CD4-positive, alpha-beta T cell (primary cell): ENCODE results near the gene RAPGEF6. TPM values are rescaled to one million over a fixed set of nuclear protein-coding genes. Genes with fewer than 3 reads are reported as not detected.

ENCODE experiments used
- ATAC-seq: fragments of 200-7000 bp; cut with Tn5 transposase; one replicate; pipeline ENCODE4 v1.10.0; 2022; ENCODE audit warnings: mild to moderate bottlenecking; ENCODE audit not compliant: poor library complexity
- CTCF ChIA-PET: fragments of 350-600 bp; sonication (Branson Sonifier 250); formaldehyde crosslinking; loops from one replicate; lab custom pipeline; 2021; ENCODE audit warnings: antibody characterized with exemption, inconsistent platforms; lab: Charles Lee
- POLR2A ChIA-PET: fragments of 350-600 bp; sonication (Branson Sonifier 250); formaldehyde crosslinking; loops from one replicate; lab custom pipeline; 2021; ENCODE audit warnings: antibody characterized with exemption, inconsistent platforms; lab: Charles Lee
- DNase-seq, 14 experiments: peaks; one replicate each; pipeline ENCODE4 v3.0.0-alpha.2; 2013 to 2020; ENCODE audit warnings: mixed read lengths in 2 of 14
- H3K27ac ChIP-seq, 2 donors: one replicate each; pipeline versions ENCODE4 v1.5.1 to v1.7.0; 2013; ENCODE audit warnings: low read length in 2 of 2, low read depth in 1 of 2, mild to moderate bottlenecking in 1 of 2
- H3K27me3 ChIP-seq, 2 experiments: 1 replicate in 1 of 2; 2 replicates in 1 of 2; pipeline versions ENCODE4 v1.6.1 to v1.7.0; 2013; ENCODE audit warnings: low read length in 2 of 2, control low read depth in 1 of 2, mild to moderate bottlenecking in 1 of 2, moderate library complexity in 1 of 2; ENCODE audit not compliant: insufficient read depth in 2 of 2, control insufficient read depth in 1 of 2
- H3K36me3 ChIP-seq: one replicate; pipeline ENCODE4 v1.6.1; 2013; ENCODE audit warnings: low read length, control low read depth; ENCODE audit not compliant: insufficient read depth
- H3K4me1 ChIP-seq: one replicate; pipeline ENCODE4 v1.6.1; 2013; ENCODE audit warnings: low read length, control low read depth; ENCODE audit not compliant: insufficient read depth
- H3K4me3 ChIP-seq: one replicate; pipeline ENCODE4 v1.5.1; 2013; ENCODE audit warnings: mild to moderate bottlenecking, low read length, moderate library complexity
- H3K9me3 ChIP-seq, 2 experiments: 1 replicate in 1 of 2; 2 replicates in 1 of 2; pipeline versions ENCODE4 v1.6.1 to v1.7.0; 2013; ENCODE audit warnings: low read length in 2 of 2, mild to moderate bottlenecking in 2 of 2, control low read depth in 1 of 2, moderate library complexity in 1 of 2; ENCODE audit not compliant: control insufficient read depth in 1 of 2, insufficient read depth in 1 of 2
- H3K27ac Mint-ChIP-seq: one replicate; pipeline ENCODE4 v1.8.0; 2020; ENCODE audit warnings: mixed read lengths
- H3K27me3 Mint-ChIP-seq: one replicate; pipeline ENCODE4 v1.8.0; 2021; ENCODE audit warnings: mixed read lengths
- H3K36me3 Mint-ChIP-seq: one replicate; pipeline ENCODE4 v1.8.0; 2021; ENCODE audit warnings: low read depth, mixed read lengths
- H3K4me1 Mint-ChIP-seq: one replicate; pipeline ENCODE4 v1.8.0; 2021; ENCODE audit warnings: low read depth, mixed read lengths
- H3K4me3 Mint-ChIP-seq: one replicate; pipeline ENCODE4 v1.8.0; 2020; ENCODE audit warnings: mild to moderate bottlenecking, mixed read lengths
- H3K9me3 Mint-ChIP-seq: one replicate; pipeline ENCODE4 v1.8.0; 2020; ENCODE audit warnings: mixed read lengths
- intact Hi-C, 2 experiments: fragments of 100-400 bp; cut with DNase I in 1 of 2; cut with micrococcal nuclease in 1 of 2; formaldehyde crosslinking; loops; one replicate each; pipeline versions ENCODE4 v1.15.1 to v1.9.0; 2023 to 2025; cut with DNase I, micrococcal nuclease
- total RNA-seq, 174 experiments: library from RNA in 2 of 174; stranded (reverse) in 2 of 174; gene quantifications; one replicate each; pipeline ENCODE4 v1.2.3 and lab custom pipeline; 2021 to 2026
- TF ChIP-seq, protein P1 (sequence below): fragments of 200-600 bp; IDR thresholded peaks from one replicate; pipeline ENCODE4 v1.8.0; 2022; ENCODE audit warnings: antibody characterized with exemption, mild to moderate bottlenecking

Gene RAPGEF6
- total RNA-seq, 2 experiments from 2014 or later, result 83.3 to 91.4 TPM

DNA sequence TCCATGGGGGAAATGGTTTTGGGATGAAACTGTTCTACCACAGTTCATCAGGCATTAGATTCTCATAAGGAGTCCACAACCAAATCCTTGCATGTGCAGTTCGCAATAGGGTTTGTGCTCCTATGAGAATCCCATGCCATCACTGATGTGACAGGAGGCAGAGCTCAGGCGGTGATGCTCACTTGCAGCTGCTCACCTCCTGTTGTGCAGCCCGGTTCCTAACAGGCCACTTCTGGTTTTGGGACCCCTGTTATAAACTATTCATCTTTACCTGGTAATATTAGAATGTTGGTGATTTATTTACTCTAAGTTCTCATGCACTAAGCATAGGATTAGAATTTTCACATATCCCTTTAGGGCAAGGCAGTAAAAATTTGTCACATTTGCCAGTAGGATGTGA is 248.9 kb downstream of the RAPGEF6 start:
- ChIA-PET CTCF (no interaction called here), POLR2A (interaction anchor here (0.6 to 15.0 kb wide), 2 partner anchors 96 to 118 kb away, joined by 3 to 395 read pairs; partner anchors contain the start of gene CDC42SE2)
- peaks cover 65% of the 10 kb centered on the region for H3K36me3 ChIP-seq
- Mint-ChIP-seq H3K4me3 (no peak overlapping the region), H3K27me3 (no peaks in the 10 kb centered on the region), H3K9me3 (no peaks in the 10 kb centered on the region), H3K27ac (peak overlapping the region; percentile 97), H3K36me3 (peaks cover 84% of the 10 kb centered on the region), H3K4me1 (peaks cover 89% of the 10 kb centered on the region)
- DNase-seq (no peak), ATAC-seq (no peak)
- H3K4me1 ChIP-seq, result peaks cover 56% of the 10 kb centered on the region
- TF ChIP-seq, protein P1, sequence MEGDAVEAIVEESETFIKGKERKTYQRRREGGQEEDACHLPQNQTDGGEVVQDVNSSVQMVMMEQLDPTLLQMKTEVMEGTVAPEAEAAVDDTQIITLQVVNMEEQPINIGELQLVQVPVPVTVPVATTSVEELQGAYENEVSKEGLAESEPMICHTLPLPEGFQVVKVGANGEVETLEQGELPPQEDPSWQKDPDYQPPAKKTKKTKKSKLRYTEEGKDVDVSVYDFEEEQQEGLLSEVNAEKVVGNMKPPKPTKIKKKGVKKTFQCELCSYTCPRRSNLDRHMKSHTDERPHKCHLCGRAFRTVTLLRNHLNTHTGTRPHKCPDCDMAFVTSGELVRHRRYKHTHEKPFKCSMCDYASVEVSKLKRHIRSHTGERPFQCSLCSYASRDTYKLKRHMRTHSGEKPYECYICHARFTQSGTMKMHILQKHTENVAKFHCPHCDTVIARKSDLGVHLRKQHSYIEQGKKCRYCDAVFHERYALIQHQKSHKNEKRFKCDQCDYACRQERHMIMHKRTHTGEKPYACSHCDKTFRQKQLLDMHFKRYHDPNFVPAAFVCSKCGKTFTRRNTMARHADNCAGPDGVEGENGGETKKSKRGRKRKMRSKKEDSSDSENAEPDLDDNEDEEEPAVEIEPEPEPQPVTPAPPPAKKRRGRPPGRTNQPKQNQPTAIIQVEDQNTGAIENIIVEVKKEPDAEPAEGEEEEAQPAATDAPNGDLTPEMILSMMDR, result no peak
- no peaks in the 10 kb centered on the region for H3K9me3 ChIP-seq
- peak overlapping the region in 1 of 2 donors; percentile 47 for H3K27ac ChIP-seq
- intact Hi-C loops, result no loop called here
- no peak overlapping the region for H3K4me3 ChIP-seq
- H3K27me3 ChIP-seq, result no peaks in the 10 kb centered on the region

DNA sequence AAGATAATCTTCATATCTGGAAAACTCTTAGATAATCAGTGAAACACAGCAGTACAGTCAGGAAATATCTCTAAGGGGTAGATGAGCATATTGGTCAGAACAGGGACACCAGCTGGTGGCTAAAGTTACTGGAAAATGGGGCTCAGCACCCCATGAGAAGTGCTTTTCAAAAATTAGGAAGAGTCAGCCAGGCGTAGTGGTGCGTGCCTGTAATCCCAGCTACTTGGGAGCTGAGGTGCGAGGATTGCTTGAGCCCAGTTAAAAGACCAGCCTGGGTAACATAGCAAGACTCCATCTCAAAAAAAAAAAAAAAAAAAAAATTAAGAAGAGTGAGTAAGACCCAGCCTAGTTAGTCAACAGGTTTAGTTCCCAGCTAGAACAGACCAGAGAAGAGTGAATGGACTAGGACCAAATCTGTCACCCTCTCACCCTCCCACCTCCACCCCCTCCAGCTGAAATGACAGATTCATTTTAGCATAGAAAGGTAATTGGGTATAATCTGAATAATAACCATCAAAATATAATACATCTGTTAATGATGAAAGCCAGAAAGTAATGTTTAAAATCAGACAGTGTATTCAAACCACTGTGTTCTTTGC is 250.3 kb downstream of the RAPGEF6 start:
- peaks cover 89% of the 10 kb centered on the region for H3K4me1 Mint-ChIP-seq
- H3K4me3 ChIP-seq, result no peak overlapping the region
- DNase-seq, result no peak

DNA sequence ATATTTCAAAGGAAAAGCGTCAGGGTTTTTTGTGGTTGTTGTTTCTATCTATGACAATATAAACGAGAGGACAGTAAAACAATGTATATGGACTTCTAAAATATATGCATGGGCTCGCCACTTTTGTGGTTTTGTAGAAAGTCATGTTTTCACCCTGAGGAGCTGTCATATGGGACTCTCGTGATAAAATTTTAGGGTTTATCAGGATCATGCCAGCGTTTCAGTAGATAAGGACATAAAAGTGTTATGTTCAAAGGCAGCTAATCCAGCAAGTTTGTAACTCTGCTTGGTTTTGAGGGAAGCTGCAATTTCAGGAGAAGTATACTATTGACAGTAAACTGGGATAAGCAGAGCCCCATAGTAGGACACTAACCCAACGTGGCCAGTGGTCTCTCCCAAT is 250.9 kb downstream of the RAPGEF6 start:
- DNase-seq (no peak), ATAC-seq (no peak)
- intact Hi-C loops, result loop anchor here in 1 of 2 experiments (5.0 kb wide), 1 partner anchor 117 kb away; no protein-coding TSS in a partner anchor
- Histone ChIP-seq H3K9me3 (no peaks in the 10 kb centered on the region), H3K36me3 (peaks cover 50% of the 10 kb centered on the region), H3K4me1 (peaks cover 65% of the 10 kb centered on the region), H3K27me3 (no peaks in the 10 kb centered on the region), H3K27ac (peak overlapping the region; percentile 45 to 99), H3K4me3 (no peak overlapping the region)
- Mint-ChIP-seq H3K4me1 (peaks cover 89% of the 10 kb centered on the region), H3K27ac (peak overlapping the region; percentile 97), H3K4me3 (peak overlapping the region; percentile 52), H3K27me3 (no peaks in the 10 kb centered on the region), H3K36me3 (peaks cover 75% of the 10 kb centered on the region), H3K9me3 (peaks cover 3% of the 10 kb centered on the region)
- TF ChIP-seq, protein P1, result no peak
- ChIA-PET POLR2A (interaction anchor here (1.0 to 15.0 kb wide), 5 partner anchors 10 to 220 kb away, joined by 3 to 395 read pairs (median 7); partner anchors contain the start of gene CDC42SE2), CTCF (interaction anchor here (0.7 to 1.6 kb wide), 4 partner anchors 8 to 119 kb away, joined by 3 to 6 read pairs (median 4); no protein-coding TSS in a partner anchor)

More for the DNA sequence above, 250.3 kb downstream of the RAPGEF6 start:
- TF ChIP-seq, protein P1, result no peak
- ChIA-PET POLR2A (interaction anchor here (1.1 to 15.0 kb wide), 4 partner anchors 9 to 221 kb away, joined by 3 to 395 read pairs (median 8); partner anchors contain the start of gene CDC42SE2), CTCF (interaction anchor here (0.8 to 1.5 kb wide), 3 partner anchors 20 to 175 kb away, joined by 3 to 6 read pairs (median 6); no protein-coding TSS in a partner anchor)
- Mint-ChIP-seq H3K4me3 (peak overlapping the region; percentile 52), H3K9me3 (peaks cover 3% of the 10 kb centered on the region), H3K27ac (peak overlapping the region; percentile 97), H3K27me3 (no peaks in the 10 kb centered on the region), H3K36me3 (peaks cover 79% of the 10 kb centered on the region)
- no peaks in the 10 kb centered on the region for H3K27me3 ChIP-seq
- H3K9me3 ChIP-seq, result no peaks in the 10 kb centered on the region
- peak overlapping the region; percentile 45 to 99 for H3K27ac ChIP-seq
- no peak for ATAC-seq
- intact Hi-C loops, result loop anchor here in 1 of 2 experiments (5.0 kb wide), 1 partner anchor 117 kb away; no protein-coding TSS in a partner anchor
- H3K4me1 ChIP-seq, result peaks cover 65% of the 10 kb centered on the region
- peaks cover 54% of the 10 kb centered on the region for H3K36me3 ChIP-seq
